Stimulated activated CD4-positive, alpha-beta T cell treated with anti-CD3 and anti-CD28 coated beads, Interleukin-1b, Interleukin-23, amount 100 ng/mL, for 4 hours (primary cell): Measurements from ENCODE around the gene KRTAP3-1.
"Not testable (repeated sequence)": the region's sequence is repeated elsewhere in the genome, so short reads cannot be mapped to it uniquely, and the experiment has no call there.

Source experiments
- DNase-seq, 2 donors: peaks; one replicate each; pipeline ENCODE4 v3.0.0-alpha.2; 2020; ENCODE audit warnings: low read depth in 2 of 2

KRTAP3-1 gene

DNA sequence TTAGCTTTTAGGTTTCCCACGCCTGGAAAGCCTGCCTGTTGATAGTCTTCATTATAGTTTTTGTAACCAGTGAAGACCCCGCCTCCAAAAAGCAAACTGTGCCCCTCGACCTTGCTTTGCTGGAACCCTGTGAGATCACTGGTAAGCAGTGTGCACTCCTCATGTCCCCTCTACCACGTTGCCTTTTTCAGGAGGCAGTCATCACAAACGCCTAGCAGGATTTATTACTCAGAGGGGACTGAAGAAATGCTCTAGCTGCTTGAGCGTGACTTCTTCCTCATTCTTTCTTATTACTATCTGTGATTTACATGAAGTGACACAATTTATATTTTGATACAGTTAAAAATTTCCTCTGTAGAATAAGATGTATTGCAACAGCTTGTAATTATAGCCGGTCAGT is 6.5 kb upstream of the KRTAP3-1 start:
- no peak for DNase-seq

DNA sequence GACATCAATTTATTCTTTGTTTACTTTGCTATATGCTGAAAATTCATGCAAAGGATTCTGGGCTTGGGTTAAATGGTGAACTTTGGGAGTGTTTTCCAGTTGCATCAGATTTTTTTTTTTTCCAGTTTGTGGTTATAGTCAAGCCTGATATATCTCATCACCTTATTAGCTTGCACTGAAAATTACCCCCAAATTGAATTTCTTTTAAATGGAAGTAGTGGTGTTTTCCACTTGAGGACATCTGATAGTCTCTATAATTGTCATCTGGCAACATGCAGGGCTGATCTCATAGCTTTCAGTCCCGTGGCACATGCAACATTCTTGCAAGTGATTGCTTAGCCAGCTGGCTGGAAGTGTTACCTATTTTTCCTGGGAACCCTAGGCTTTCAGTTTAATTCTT is 4.7 kb upstream of the KRTAP3-1 start:
- DNase-seq: no peak

DNA sequence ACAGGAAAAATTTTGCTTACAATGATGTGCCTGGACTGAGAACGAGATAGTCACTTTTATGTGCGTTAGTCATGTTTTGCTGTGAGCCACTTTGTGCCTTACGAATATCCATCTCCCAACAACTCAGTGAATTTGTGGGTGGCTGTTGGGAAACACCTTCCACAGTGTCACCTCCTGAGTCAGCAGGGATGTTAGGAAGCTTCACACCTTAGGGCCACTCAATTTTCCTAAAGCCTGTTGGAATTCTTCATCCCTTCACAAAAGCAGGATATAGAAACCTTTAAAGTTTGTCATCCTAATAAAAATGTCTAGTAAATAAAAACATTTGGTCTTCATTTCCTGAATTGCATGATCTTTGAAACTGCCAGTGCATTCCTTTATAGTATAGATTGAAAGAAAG is 4.3 kb upstream of the KRTAP3-1 start:
- DNase-seq: no peak

DNA sequence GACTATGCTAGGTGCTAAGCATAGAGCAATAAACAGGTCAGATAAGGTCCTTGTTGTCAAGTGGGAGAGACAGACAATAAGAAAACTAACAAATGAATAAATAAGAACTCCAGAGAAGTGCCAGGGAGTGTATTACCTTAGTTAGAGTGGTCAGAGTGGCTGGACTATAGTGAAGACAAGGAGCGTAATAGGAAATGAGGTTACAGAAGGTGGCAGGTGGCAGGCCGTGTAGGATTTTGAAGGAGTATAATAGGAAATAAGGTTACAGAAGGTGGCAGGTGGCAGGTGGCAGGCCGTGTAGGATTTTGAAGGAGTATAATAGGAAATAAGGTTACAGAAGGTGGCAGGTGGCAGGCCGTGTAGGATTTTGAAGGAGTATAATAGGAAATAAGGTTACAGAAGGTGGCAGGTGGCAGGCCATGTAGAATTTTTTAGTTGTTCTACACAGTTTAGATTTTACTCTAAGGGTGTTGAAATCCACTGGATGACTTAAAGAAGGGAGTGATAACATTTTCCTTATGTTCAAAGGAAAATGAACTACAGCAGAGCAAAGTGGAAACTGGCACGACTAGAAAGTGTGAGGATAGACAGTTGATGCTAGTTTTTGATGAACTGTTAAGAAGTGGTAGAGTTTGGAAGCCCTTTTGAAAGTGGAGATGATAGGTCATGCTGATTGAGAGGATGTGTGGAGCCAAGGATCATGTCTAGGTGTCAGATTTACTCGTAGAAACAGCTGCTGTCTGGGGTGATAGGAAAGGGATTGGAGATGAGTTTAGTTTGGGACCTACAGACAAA is 3.6 kb upstream of the KRTAP3-1 start:
- DNase-seq: no peak

DNA sequence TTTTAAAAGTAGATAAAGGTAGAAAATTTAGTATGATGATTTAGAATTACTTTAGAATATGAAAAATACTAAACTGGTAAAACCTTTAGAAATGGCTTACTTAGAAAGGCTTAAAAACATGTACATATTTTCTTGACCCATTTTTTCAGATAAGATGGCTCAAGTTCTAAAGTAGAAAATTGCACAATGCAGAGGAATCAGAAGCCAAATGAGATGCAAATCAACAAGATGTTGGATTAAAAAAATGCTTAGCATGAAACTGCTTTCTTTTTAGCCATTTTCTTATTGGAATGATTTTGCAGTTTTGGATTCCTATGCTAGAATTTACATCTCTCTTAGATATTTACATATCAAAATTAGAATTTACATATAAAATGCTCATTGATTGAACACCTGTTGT is 1.5 kb upstream of the KRTAP3-1 start:
- DNase-seq: no peak

DNA sequence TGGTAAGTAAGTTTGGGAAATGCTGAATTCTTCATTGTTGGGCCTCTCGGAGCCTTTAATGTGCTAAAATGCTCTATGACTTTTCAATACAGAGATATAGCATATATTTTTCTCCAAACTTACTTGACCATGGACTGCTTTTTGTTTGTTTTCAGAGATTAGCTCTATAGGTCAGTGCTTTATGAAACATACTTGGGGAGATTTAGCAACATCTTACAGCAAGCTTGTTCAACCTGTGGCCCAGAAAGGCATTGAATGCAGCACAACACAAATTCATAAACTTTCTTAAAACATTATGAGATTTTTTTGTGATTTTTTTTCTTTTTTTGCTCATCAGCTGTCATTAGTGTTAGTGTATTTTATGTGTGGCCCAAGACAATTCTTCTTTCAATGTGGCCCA is 1.0 kb upstream of the KRTAP3-1 start:
- DNase-seq: no peak

DNA sequence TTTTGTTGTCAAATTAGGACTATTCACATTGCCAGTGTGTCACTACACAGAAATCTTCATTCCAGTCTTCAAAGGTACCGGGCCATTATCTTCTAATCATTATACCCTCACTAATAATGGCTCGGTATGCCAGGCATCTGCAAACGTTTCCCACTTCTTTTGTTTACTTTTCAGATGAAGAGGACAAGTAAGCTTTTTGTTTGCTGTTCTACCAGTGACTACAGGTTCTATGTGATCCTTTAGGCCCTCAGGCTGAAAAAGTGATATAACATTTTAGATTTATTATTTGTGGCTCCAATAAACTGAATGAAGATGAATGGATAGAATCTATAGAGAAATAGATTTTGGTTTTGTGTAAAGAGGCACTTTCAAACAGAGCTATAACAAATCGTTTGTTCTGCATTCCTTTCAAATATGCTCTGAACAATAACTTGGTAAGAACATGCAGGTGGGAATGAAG is 403 bp upstream of the KRTAP3-1 start:
- DNase-seq: no peak

DNA sequence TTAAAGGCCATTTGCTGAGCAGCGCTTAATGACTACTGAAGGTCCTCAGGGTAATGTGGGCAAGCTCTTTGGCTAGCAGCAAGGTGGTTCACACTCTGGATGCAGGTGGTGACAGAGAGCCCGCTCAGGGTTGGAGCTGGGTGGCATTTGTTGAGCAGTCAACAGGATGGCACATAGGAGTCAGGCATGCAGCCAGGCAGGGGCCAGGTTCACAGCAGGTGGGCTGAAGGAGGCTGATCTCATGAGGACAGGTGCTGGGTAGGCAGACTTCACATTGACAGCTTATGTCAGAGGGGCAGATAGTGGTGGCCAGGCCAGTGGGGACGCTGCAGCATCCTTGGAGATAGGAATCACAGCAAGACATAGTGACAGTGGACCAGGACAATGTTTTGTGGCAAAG is 4.5 kb downstream of the KRTAP3-1 start:
- DNase-seq: no peak

DNA sequence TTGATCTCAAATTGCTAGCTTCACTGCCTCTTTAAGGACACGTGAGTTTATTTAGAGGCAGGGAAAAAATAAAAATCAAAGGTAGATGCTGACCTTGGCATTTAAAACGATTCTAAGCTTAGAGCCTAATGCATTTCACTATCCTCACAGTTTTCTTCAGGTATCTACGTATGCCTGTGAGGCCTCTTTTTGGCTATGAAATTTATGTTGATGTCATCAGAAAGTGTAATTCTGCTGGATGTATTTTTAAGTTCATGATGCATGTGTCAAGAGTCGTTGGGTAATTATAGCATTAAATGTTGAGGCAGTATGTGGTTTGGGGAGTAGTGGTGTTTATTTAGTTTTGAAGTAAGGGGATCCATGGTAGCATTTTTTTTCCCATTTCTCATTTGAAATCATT is 5.0 kb downstream of the KRTAP3-1 start:
- DNase-seq: no peak

DNA sequence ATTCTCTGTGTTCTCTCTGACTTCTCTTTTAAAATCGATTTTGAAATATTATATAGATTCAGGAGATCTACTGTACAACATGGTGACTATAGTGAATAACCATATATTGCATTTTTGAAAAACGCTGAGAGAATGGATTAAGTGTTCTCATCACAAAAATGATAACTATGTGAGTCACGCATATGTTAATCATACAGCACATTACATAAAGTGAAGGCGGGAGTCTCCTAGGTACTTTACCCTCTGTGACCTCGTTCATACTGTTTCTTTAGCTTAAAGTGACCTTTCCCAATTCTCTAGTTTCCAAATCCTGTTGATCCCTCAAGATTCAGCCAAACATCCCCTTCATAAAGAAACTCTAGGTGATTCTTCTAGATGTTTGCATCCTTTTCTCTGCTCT is 6.1 kb downstream of the KRTAP3-1 start:
- no peak for DNase-seq

DNA sequence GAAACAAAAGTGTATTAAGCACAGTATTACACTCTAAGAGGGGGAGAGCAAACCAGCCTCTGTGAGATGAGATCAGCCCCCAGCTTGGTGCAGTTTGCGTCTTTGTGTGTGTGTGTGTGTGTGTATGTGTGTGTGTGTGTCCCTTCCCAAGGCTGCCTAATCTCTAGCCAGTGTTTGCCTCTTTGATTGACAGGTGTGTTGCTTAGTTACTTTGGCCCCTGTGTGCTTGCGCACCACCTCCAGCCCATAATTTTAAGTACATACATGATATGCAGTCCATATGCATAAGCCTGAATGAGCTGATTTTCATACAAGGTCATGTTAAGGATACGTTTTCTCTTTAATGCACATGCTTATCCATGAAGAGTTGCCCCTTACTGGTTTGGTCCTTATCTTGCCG is 7.1 kb downstream of the KRTAP3-1 start:
- no peak for DNase-seq

DNA sequence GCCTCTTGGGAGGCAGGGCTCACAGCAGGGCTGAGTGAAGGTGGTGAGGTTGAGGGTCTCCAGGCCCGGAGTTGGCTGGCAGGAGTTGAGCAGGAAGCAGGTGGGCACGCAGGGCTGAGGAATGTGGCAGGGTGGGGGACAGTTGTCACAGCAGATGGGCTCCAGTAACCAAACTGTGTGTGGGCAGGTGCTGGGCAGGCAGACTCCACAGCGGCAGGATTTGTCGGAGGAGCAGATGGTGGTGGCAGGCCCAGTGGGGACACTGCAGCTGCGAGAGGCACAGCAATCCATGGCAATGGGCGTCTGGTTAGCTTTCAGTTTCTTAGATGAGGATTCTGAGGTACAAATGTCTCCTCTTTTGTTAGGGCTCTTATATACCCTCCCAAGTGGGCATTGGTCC is 9.4 kb downstream of the KRTAP3-1 start, which contains the start of gene KRTAP3-2:
Gene KRTAP3-2 (minus strand): TSS at position 344 of the 400 bp plus-strand sequence. CDS start 53 bp downstream, at position 291.
- DNase-seq: not testable (repeated sequence)

DNA sequence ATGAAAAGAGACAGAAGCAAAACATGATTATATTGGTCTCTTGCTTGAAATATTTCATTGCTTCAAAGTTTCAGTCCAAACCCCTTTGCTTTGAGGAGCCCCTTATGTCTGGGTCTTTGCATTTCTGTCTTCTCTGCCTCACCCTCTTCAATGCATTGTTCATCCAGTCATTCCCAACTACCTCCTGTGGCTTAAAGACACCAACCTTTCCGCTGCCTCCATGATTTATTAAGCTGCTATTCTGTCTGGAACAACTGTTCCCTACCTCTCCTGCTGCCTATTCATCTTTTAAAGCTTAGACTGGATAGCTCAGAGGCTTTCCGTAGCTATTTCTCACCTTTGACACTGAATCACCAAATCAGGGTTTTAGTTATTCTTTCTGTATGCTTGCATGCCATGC is 11.6 kb downstream of the KRTAP3-1 start:
- no peak for DNase-seq

DNA sequence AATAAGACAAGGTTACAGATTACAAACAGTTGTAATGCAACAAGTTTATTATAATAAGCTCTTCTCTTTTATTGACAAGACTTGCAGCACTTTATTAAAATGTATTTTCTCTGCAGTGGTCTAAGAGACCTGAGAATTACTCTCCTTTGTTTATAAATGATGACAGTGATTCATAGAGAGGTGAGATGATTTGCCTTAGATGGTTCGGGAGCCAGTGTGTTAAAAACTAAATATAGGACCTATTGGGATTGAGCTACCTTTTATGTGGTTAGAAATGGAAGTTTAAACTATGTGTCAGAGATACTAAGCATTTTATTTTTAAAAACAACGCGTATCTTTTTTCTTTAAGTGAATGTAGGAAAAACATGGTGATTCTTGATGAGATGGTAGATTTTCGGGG is 12.1 kb downstream of the KRTAP3-1 start:
- no peak for DNase-seq

DNA sequence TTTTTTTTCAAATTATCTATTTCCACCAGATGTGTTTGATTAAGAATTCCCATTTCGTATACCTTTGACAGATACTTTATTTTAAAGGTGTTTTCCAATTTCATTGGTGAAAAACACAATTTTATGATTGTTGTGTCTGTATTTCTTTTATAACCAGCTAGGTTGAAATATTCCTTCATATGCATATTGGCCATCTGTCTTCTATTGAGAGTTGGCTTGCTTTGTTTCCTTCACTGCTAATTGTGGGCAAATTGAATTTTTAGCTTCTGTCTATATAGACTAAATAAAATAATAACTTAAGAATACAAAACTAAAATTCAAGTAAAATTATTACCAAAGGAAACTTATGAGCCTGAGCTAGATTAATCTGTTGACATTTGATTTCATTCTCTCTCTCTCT is 13.8 kb downstream of the KRTAP3-1 start:
- DNase-seq: no peak

DNA sequence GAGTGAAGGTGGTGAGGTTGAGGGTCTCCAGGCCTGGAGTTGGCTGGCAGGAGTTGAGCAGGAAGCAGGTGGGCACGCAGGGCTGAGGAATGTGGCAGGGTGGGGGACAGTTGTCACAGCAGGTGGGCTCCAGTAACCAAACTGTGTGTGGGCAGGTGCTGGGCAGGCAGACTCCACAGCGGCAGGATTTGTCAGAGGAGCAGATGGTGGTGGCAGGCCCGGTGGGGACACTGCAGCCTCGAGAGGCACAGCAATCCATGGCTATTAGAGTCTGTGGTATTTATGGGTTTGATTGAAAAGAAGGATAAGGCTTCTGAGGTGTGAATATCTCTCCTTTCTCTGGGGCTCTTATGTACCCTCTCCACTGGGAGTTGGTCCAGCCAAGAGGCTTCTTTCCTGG is 15.1 kb downstream of the KRTAP3-1 start, which contains the start of gene KRTAP3-3:
Gene KRTAP3-3 (minus strand): TSS at position 326 of the 400 bp plus-strand sequence. CDS start 67 bp downstream, at position 259.
- no peak for DNase-seq

DNA sequence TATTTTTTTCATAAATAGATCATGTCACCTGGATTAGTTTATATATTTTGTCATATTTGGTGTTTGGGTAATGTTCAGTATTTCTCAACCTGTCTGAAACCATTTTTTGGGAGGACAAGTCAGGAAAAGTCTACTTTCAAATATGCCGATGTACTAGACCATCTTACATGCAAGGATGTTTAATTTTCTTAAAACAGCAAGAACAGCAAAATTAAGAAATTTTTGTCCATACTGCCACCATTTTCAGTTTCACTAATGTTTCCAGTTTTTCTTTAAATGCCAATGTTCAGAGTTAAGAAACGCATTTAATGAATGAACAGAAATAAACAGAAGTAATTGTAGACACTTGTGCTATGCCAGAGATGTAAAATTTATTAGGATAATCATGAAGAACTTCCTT is 15.8 kb downstream of the KRTAP3-1 start:
- no peak for DNase-seq

DNA sequence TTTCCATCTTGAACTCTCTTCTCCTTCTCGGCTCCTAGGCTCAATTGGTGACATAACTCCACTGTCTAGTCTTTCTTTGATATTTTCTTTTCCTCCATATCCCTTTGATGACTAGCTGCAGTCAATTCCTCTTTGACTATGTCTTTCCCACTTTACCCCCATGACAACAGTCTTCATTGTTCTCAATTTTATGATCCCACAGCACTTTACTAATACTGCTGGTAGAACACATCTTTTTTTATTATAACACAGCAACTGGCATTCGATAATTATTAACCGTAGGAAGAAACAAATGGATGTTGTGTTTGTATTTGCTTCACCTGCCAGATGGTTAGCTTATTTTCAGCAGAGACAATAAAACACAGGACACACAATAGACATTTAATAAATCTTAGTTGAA is 16.3 kb downstream of the KRTAP3-1 start:
- DNase-seq: no peak

DNA sequence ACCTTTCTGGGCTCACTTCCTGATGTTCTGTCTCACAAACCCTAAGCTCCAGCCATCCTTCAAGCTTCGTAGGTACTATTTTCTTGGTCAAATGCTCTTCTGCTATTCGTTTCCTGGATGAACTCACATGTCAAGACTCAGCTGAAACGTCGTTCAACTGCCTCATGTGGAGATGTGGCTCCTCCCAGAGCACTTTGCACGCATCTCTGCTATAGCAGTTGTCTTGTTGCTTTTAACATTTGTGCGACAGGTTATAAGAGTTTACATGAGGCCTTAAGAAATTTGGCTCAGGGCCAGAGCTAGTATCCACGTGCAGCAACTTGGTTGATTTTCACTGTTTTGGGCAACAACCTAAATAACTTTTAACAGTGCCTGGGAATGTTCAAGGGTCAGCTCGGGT is 22.0 kb downstream of the KRTAP3-1 start:
- no peak for DNase-seq

DNA sequence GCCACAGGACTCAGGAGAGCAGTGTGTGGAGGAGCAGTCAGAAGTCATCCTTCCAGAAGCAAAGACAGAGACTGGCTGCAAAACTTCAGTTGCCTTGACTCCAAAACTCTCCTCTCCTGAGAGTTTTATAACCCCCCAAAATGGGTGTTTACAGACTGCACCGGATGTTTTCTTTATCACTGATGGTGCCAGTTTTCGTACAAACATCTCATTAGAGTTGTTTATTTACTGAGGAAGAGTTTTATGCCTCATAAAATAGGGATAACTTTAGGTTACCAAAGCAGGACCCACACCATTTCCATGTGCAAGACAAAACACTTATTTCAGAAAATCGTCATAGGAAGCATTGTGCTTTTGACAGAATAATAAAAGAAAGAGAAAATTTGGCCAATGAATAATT is 24.7 kb downstream of the KRTAP3-1 start, which contains the start of gene KRT40:
Gene KRT40 (minus strand): TSS at position 101 of the 400 bp plus-strand sequence. CDS start 53 bp downstream, at position 48.
- DNase-seq: no peak

DNA sequence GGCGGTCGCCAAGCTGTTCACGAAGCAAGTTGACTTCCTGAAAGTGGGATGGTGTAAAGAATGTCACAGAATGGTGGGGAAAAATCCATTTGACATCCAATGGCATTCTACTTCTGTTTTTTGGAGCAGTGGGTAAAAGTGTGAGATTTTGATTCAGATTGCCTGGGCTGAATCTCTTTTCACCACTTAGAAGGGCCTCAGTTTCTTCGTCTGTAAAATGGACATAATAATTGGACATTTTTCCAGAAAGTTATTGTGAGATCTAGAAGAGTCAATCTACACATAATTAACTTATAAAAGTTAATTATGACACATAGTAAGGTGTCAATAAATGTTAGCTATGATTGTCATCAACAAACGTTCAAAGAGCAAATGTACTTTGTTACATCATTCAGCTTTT is 27.8 kb downstream of the KRTAP3-1 start:
- no peak for DNase-seq

DNA sequence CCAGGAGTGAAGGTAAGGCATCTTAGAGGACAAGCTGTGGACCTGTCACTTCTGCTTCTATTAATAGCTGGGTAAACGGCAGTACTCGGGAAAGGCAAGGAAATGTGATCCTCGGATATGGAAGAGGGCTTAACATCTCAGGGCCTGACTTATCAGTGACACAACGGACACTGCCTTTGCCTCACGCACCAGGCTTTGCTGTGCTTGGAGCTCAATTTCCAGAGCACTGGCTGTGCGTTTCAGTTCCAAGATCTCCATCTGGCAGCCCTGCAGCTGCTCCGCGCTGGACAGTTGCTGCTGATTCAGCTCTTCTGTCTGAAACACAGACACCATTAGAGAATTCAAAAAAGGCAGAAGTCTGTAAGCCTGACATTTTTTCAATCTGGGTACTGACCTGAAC is 28.3 kb downstream of the KRTAP3-1 start:
- no peak for DNase-seq

DNA sequence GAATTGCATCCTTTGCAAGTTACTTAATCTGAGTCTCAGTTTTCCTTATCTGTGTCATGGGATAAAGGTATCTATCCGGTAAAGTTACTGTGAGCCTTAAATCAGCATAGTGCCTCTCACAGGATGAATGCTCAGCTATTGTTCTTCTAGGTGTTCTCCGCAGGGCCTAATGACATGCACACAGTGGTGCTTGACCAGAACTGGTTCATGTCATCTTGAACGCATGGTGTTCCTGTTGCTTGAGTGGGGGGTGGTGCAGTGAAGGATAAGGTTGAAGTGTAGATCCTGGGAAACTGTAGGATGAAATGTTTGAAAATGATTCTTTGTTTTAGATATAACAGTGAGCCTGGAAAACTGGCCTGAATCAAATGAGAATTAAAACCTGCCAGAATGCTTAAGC is 28.8 kb downstream of the KRTAP3-1 start:
- no peak for DNase-seq
